AG20443 (cell line): ENCODE measurements around the gene COL23A1.
"Not testable (repeated sequence)": the region's sequence is repeated elsewhere in the genome, so short reads cannot be mapped to it uniquely, and the experiment has no call there.

Source experiments
- DNase-seq: peaks from one replicate; pipeline ENCODE4 v3.0.0; 2012; ENCODE audit warnings: low spot score, mixed read lengths

COL23A1 gene

DNA sequence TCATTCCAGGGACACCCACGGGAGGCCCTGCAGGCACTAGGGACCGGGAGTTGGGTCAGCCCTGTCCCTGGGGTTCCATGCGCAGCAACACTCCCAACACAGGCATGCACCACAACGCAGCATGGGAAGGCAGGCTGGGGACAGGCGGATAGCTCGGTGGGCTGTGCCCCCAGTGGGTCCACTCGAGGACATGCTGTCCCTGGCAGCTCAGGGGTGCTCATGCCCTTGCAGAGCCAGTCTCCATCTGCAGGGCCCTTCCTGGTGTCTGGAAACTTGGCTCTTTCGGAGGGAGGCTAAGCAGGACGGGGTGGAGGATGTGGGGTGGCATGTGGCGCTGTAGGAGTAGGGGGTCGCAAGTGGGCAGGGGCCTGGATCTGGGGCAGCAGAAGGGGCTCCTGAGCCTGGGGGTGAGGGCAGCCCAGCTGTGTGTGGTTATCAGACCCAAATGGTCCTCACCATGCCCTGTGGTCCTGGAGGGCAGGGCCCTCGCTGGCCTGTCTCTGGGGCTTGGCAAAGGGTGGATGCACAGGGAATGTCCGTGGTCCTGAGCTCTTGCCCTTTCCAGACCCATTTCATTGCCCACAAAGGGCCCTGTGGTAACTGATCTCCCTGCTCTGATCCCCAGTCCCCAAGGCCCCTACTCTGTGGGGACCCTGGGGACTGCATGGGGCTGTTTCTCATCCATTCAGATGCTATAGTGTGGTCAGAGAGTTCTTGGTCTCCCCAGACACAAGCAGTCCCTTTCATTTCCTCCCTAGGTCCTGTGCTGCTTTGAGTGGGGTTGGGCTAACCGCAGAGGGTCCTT lies 267.3 kb downstream of the COL23A1 start:
- DNase-seq = no peak

GRCh38 chr5:178320281-178320855 lies 269.8 kb downstream of the COL23A1 start:
- no peak for DNase-seq

GRCh38 chr5:178319541-178320041 lies 270.6 kb downstream of the COL23A1 start:
- DNase-seq = no peak

DNA sequence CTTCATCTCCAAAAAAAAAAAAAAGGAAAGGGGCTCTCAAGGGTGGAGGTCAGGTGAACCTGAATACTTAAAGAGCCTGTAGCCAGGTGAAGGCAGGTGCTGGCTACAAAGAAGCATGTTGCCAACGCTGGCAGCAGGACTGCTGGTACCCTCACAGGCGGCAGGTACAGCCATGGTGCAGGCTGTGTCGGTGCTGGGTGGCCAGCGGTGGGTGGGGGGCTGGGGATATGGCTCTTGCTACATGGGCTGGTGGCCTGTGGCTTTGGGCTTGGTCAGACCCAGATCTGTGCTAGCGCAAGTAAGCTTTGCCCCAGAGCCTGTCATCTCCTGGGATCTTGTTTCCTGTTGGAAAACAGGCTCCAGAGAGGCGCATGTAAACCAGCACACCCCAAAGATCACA lies 271.3 kb downstream of the COL23A1 start:
- DNase-seq = no peak

- no peak for DNase-seq
Observed at GRCh38 chr5:178318382-178318781, 271.8 kb downstream of the COL23A1 start.

GRCh38 chr5:178317727-178318126 lies 272.5 kb downstream of the COL23A1 start:
- not testable (repeated sequence) for DNase-seq

GRCh38 chr5:178314961-178315820 lies 275.0 kb downstream of the COL23A1 start:
- no peak for DNase-seq

GRCh38 chr5:178314061-178314660 lies 276.0 kb downstream of the COL23A1 start:
- no peak for DNase-seq

- no peak for DNase-seq
Observed at GRCh38 chr5:178313316-178313715, 276.9 kb downstream of the COL23A1 start.

DNA sequence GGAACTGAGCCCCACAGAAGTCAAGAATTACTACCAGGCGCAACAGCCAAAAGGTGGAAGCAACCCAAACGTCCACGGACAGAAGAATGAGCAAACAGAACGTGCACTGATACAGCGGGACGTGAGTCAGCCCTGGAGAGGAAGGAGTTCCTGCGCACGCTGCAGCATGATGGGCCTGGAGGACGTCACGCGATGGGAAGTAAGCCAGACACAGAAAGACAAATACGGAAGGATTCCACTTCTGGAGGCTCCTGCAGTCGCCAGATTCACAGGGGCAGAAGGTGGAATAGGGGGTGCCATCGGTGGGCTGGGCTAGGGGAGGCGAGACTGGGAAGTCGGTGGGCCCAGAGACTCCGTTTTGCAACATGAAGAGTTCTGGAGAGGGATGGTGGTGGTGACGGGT lies 277.3 kb downstream of the COL23A1 start:
- no peak for DNase-seq

- DNase-seq = no peak
Observed at GRCh38 chr5:178310130-178310865, 279.9 kb downstream of the COL23A1 start.

GRCh38 chr5:178309271-178310013 lies 280.8 kb downstream of the COL23A1 start:
- DNase-seq = no peak

DNA sequence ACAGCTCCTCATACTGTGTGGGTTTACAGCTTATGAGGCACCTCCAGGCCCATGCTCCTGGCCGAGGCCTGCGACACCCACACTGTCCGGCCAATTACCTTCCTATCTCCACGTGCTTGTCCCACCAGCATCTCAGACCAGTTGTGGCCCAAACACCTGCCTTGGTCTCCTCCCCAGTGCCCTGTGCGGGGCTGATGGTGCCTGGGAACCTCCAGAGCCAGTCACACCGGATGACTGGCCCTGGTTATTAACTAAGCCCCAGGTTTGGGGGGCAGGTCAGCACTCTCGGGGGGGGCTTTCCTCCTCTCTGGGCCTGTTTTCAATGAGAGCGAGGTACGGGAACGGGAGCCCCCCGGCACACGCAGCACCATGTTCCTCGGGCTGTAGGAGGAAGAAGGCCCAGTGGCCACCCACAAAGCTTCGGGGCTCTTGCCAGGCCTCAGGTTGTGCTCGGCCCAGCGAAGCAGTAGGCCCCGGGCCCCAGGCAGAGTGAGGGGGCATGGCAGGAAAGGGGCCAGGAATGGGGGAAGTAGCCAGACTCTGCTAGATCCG lies 281.6 kb downstream of the COL23A1 start:
- DNase-seq = no peak

- no peak for DNase-seq
Observed at GRCh38 chr5:178307267-178308045, 282.7 kb downstream of the COL23A1 start.

GRCh38 chr5:178306430-178307225 lies 283.6 kb downstream of the COL23A1 start:
- DNase-seq = no peak

DNA sequence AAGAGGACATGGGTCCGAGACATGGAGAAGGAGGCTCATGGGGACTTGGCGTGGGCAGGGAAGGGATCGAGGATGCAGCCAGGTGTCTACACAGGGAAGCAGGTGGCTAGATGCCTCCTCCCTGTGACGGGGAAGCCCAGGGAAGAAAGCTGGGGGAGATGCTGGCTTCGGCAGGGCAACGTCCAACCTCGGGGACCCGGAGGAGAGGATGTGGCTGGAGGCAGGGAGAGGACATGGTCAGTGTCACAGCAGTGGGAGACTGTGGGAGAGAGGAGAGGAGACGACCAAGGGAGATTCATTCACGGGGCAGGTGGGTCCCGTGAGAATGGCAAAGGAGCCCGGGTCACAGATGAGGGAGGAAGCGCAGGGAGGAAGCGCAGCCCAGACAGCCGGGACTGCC lies 284.4 kb downstream of the COL23A1 start:
- DNase-seq = no peak

DNA sequence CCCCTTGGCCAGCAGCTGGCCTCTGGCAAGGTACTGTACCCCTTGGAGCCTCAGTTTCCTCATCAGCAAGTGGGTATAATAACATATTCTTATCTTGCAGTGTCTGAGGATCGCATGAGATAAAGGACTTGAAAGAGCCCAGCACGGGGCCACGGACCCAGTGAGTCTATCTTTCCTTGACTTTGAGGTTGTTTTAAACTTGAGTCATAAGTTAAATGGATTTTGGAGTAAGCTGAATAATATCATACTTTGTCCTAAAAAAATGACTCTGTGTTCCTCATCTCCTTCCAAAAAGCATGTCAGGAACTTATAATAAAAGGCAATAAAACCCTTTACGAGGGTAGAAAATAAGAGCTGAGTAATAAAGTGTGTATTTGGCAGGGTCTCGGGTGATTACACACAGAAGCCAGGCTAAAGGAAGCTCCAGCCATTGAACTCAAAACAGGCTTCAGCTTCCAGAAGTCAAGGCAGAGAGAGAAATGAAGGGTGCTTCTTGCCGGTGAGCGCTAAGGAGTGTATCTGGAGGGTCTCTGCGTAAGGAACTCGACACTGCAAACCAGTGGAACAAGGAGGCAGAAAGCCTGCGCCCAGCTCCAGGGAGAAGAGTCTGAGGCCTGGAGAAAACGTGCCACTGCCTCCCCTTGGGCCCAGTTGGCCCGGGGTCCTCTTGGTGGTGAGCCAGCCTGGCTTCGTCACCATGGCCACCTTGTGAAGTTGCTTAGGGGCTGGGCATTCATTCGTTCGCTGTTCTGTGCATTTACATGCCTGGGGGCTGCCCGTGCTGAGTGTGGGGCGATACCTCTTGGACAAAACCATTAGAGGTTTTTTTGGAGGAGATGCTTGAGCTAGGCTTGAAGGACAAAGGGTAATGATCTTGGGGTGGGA lies 285.2 kb downstream of the COL23A1 start:
- DNase-seq = no peak

DNA sequence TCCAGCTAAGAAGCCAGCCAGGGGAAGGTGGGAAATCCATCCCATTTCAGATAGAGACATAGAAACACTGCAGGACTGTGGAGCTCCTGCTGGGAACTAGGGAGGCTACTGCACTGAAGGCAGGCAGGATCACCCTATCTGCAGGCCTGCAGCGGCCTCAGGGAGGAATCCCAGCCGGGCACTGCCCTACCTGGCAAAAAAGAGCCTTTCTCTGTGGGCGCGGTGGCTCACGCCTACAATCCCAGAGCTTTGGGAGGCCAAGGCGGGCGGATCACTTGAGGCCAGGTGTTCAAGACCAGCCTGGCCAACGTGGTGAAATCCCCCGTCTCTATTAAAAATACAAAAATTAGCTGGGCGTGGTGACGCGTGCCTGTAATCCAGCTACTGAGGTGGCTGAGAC lies 286.2 kb downstream of the COL23A1 start:
- DNase-seq = no peak
